B cell (primary cell): Measurements from ENCODE around the gene C5orf15. TPM values are rescaled to one million over a fixed set of nuclear protein-coding genes. Genes with fewer than 3 reads are reported as not detected.
A peak's percentile ranks its signal among the peaks of the same experiment; 100 is the strongest.

Experiments used
- ATAC-seq: fragments of 200-7000 bp; cut with Tn5 transposase; one replicate; pipeline ENCODE4 v1.10.0; 2021; ENCODE audit warnings: low read depth, mild to moderate bottlenecking, moderate number of reproducible peaks, moderate library complexity
- CTCF ChIA-PET: fragments of 350-600 bp; sonication (Branson Sonifier 250); formaldehyde crosslinking; loops from one replicate; lab custom pipeline; 2021; ENCODE audit warnings: antibody characterized with exemption, inconsistent platforms; lab: Charles Lee
- POLR2A ChIA-PET: fragments of 350-600 bp; sonication (Branson Sonifier 250); formaldehyde crosslinking; loops from one replicate; lab custom pipeline; 2021; ENCODE audit warnings: antibody characterized with exemption; lab: Charles Lee
- DNase-seq: peaks from one replicate; pipeline ENCODE4 v3.0.0; 2013
- H2AFZ ChIP-seq: 2 replicates; pipeline ENCODE4 v1.6.1; 2012; ENCODE audit warnings: mild to moderate bottlenecking, low read depth, low read length; ENCODE audit not compliant: insufficient read depth, poor library complexity, severe bottlenecking
- H3K27ac ChIP-seq, 2 donors: 1 replicate in 1 of 2; 2 replicates in 1 of 2; pipeline ENCODE4 v1.5.1; 2012 to 2013; ENCODE audit warnings: low read length in 2 of 2, mild to moderate bottlenecking in 2 of 2, moderate library complexity in 1 of 2
- H3K27me3 ChIP-seq, 4 experiments: fragments of 200-600 bp in 1 of 4; sonication (generic) in 1 of 4; replicated peaks in 1 of 4; 1 replicate in 2 of 4; 2 replicates in 2 of 4; pipeline versions ENCODE4 v1.6.1 to v1.7.0; 2013 to 2016; ENCODE audit warnings: low read length in 3 of 4, mild to moderate bottlenecking in 2 of 4, mixed read lengths in 1 of 4, moderate library complexity in 1 of 4; ENCODE audit not compliant: insufficient read depth in 4 of 4, control insufficient read depth in 3 of 4; ENCODE audit errors: control extremely low read depth in 1 of 4
- H3K36me3 ChIP-seq, 2 experiments: replicated peaks in 1 of 2; 1 replicate in 1 of 2; 2 replicates in 1 of 2; pipeline versions ENCODE4 v1.6.1 to v1.7.1; 2013; ENCODE audit warnings: low read length in 1 of 2; ENCODE audit not compliant: insufficient read depth in 2 of 2, control insufficient read depth in 1 of 2; ENCODE audit errors: control extremely low read depth in 1 of 2, extremely low read depth in 1 of 2
- H3K4me1 ChIP-seq, 2 donors: fragments of 200-600 bp in 1 of 2; sonication (generic) in 1 of 2; 1 replicate in 1 of 2; 2 replicates in 1 of 2; pipeline versions ENCODE4 v1.5.1 to v1.6.1; 2013 to 2017; ENCODE audit warnings: low read length in 2 of 2; ENCODE audit not compliant: control insufficient read depth in 2 of 2, insufficient read depth in 2 of 2
- H3K4me2 ChIP-seq: replicated peaks from 2 replicates; pipeline ENCODE3; 2012; ENCODE audit warnings: mild to moderate bottlenecking, low read depth, low read length; ENCODE audit not compliant: poor library complexity, severe bottlenecking
- H3K4me3 ChIP-seq, 5 experiments: fragments of 200-600 bp in 1 of 5; sonication (generic) in 1 of 5; 1 replicate in 3 of 5; 2 replicates in 2 of 5; pipeline versions ENCODE4 v1.5.1 to v1.7.0; 2011 to 2016; ENCODE audit warnings: low read length in 4 of 5, mild to moderate bottlenecking in 4 of 5, low read depth in 2 of 5, control low read depth in 1 of 5, moderate library complexity in 1 of 5; ENCODE audit not compliant: insufficient read depth in 1 of 5; ENCODE audit errors: control extremely low read depth in 1 of 5, extremely low read depth in 1 of 5
- H3K79me2 ChIP-seq: fragments of 200-600 bp; sonication (generic); one replicate; pipeline ENCODE4 v1.6.0; 2016; ENCODE audit warnings: low read length; ENCODE audit not compliant: control insufficient read depth, insufficient read depth
- H3K9ac ChIP-seq: fragments of 200-600 bp; sonication (generic); 2 replicates; pipeline ENCODE4 v1.6.1; 2017; ENCODE audit warnings: mild to moderate bottlenecking, low read length, moderate library complexity
- H3K9me3 ChIP-seq, 3 donors: one replicate each; pipeline versions ENCODE4 v1.6.1 to v1.7.1; 2013; ENCODE audit warnings: low read length in 2 of 3; ENCODE audit not compliant: control insufficient read depth in 2 of 3, insufficient read depth in 1 of 3; ENCODE audit errors: control extremely low read depth in 1 of 3
- H4K20me1 ChIP-seq: 2 replicates; pipeline ENCODE4 v1.6.0; 2012; ENCODE audit warnings: mild to moderate bottlenecking, low read length; ENCODE audit not compliant: insufficient read depth, control insufficient read depth, poor library complexity, severe bottlenecking
- H3K27ac Mint-ChIP-seq: one replicate; pipeline ENCODE4 v1.8.0; 2021; ENCODE audit warnings: mixed read lengths
- H3K27me3 Mint-ChIP-seq: one replicate; pipeline ENCODE4 v1.8.0; 2021; ENCODE audit warnings: mixed read lengths
- H3K4me1 Mint-ChIP-seq: one replicate; pipeline ENCODE4 v1.8.0; 2021; ENCODE audit warnings: mixed read lengths
- H3K4me3 Mint-ChIP-seq: one replicate; pipeline ENCODE4 v1.8.0; 2021; ENCODE audit warnings: mixed read lengths
- H3K9me3 Mint-ChIP-seq: one replicate; pipeline ENCODE4 v1.8.0; 2022; ENCODE audit warnings: mixed read lengths; ENCODE audit not compliant: insufficient read depth
- EZH2 ChIP-seq: IDR thresholded peaks from 2 replicates; pipeline ENCODE4 v1.6.1; 2012; ENCODE audit warnings: borderline replicate concordance, low read depth, mild to moderate bottlenecking, moderate library complexity, low read length; ENCODE audit not compliant: insufficient read depth, poor library complexity, severe bottlenecking
- WGBS: methylation state at CpG from one replicate; pipeline ENCODE4 v1.1.5; 2013; ENCODE audit warnings: missing lambda C conversion rate; ENCODE audit not compliant: insufficient coverage; 5-methylcytosine and 5-hydroxymethylcytosine counted together
- intact Hi-C: fragments of 100-400 bp; cut with micrococcal nuclease; formaldehyde crosslinking; loops from one replicate; pipeline ENCODE4 v1.10.0; 2022
- polyA plus RNA-seq: library from polyadenylated mRNA; depleted of rRNA; stranded (reverse); fragments of >200 nt; gene quantifications from 2 replicates; pipeline ENCODE4 v1.2.3, GENCODE V29; 2012
- total RNA-seq, 2 donors: library from RNA; stranded (reverse); fragments of 120-200 nt in 1 of 2; gene quantifications; 1 replicate in 1 of 2; 2 replicates in 1 of 2; pipeline versions ENCODE4 v1.2.3 to v1.2.4, GENCODE V29; 2013 to 2022
- TF ChIP-seq, protein P1 (sequence below): fragments of 200-600 bp; IDR thresholded peaks from one replicate; pipeline ENCODE4 v1.8.0; 2022; ENCODE audit warnings: antibody characterized with exemption, mild to moderate bottlenecking

C5orf15 gene
- total and polyA plus RNA-seq, 2 donors (not counting 1 experiment from before 2014, with no cell fraction given) = 22.7 to 28.2 TPM

DNA sequence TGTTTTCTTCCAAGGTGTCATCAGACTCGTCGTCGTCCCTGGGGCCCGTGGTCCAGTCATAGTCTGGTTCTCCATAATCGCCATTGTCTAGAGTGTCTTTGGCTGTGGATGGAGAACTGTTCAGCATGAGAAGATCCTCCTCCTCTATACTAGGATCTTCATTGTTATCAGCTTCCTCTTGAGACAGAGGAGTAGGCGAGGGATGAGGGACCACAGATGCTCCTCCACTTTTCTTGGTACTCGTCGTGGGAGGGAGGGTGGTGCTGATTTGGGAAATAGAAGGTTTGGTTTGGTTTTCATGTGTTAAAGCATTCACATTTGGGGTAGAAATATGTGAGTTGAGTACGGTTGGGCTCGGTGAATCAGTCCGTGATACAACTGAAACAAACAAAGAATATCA lies 8.8 kb downstream of the C5orf15 start:
- ChIA-PET POLR2A (no interaction called here), CTCF (no interaction called here)
- H3K9me3 ChIP-seq = peaks cover 0 to 9% (median 0%) of the 10 kb centered on the region in 3 donors
- peaks cover 19 to 28% of the 10 kb centered on the region in 2 donors for H3K4me1 ChIP-seq
- no peak overlapping the region for H3K4me2 ChIP-seq
- peak overlapping the region; percentile 77 for H3K27ac Mint-ChIP-seq
- peaks cover 53% of the 10 kb centered on the region for H3K4me1 Mint-ChIP-seq
- peaks cover 34% of the 10 kb centered on the region for H3K79me2 ChIP-seq
- no peak overlapping the region for H2AFZ ChIP-seq
- H3K9me3 Mint-ChIP-seq = no peaks in the 10 kb centered on the region
- TF ChIP-seq, protein P1, sequence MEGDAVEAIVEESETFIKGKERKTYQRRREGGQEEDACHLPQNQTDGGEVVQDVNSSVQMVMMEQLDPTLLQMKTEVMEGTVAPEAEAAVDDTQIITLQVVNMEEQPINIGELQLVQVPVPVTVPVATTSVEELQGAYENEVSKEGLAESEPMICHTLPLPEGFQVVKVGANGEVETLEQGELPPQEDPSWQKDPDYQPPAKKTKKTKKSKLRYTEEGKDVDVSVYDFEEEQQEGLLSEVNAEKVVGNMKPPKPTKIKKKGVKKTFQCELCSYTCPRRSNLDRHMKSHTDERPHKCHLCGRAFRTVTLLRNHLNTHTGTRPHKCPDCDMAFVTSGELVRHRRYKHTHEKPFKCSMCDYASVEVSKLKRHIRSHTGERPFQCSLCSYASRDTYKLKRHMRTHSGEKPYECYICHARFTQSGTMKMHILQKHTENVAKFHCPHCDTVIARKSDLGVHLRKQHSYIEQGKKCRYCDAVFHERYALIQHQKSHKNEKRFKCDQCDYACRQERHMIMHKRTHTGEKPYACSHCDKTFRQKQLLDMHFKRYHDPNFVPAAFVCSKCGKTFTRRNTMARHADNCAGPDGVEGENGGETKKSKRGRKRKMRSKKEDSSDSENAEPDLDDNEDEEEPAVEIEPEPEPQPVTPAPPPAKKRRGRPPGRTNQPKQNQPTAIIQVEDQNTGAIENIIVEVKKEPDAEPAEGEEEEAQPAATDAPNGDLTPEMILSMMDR = no peak
- no peak for TF ChIP-seq EZH2
- WGBS = 100% methylated on average over 2 of the region's 11 CpGs
- H3K4me3 Mint-ChIP-seq = peak overlapping the region; percentile 23
- no peak for DNase-seq
- no peaks in the 10 kb centered on the region for H4K20me1 ChIP-seq
- intact Hi-C loops = loop anchor here (10.0 kb wide), 1 partner anchor 935 kb away; the partner anchor contains the start of gene ZCCHC10
- peak overlapping the region; percentile 13 to 54 for H3K27ac ChIP-seq
- ATAC-seq = no peak
- H3K4me3 ChIP-seq = no peak overlapping the region
- H3K27me3 Mint-ChIP-seq = no peaks in the 10 kb centered on the region
- peaks cover 7 to 24% of the 10 kb centered on the region in 2 experiments for H3K36me3 ChIP-seq
- H3K27me3 ChIP-seq = no peaks in the 10 kb centered on the region
- H3K9ac ChIP-seq = no peak overlapping the region

DNA sequence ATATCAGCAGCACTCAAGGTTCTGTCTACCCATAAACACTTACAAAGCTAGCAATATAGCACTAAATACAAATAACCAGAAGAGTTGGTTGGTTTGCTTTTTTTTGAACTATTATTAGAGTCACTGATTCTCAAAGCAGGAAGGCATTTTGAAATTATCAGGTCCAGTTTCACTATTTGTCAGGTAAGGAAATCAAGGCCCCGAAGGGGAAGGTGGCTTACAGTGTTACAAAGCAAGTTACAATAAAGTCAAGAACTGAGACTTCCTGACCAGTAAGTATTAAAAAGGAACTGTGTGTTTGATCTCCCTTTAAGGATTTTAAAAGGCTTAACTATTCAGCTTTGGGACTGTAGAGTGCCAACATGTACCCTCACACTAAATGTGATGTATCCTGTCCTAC lies 10.8 kb downstream of the C5orf15 start:
- H3K4me3 ChIP-seq = peak overlapping the region in 1 of 5 experiments; percentile 38

More for the DNA sequence above, 10.8 kb downstream of the C5orf15 start:
- TF ChIP-seq EZH2 = no peak
- TF ChIP-seq, protein P1 = no peak
- intact Hi-C loops = no loop called here
- Mint-ChIP-seq H3K4me1 (peaks cover 37% of the 10 kb centered on the region), H3K9me3 (no peaks in the 10 kb centered on the region), H3K27ac (peak overlapping the region; percentile 84), H3K27me3 (no peaks in the 10 kb centered on the region), H3K4me3 (peak overlapping the region; percentile 74)
- Histone ChIP-seq H3K27me3 (no peaks in the 10 kb centered on the region), H3K4me1 (peaks cover 17 to 28% of the 10 kb centered on the region in 2 donors), H3K9me3 (peaks cover 0 to 5% (median 0%) of the 10 kb centered on the region in 3 donors), H4K20me1 (no peaks in the 10 kb centered on the region), H2AFZ (peak overlapping the region; percentile 65), H3K79me2 (peaks cover 14% of the 10 kb centered on the region), H3K27ac (peak overlapping the region; percentile 82), H3K36me3 (peaks cover 3 to 25% of the 10 kb centered on the region in 2 experiments), H3K4me2 (peak overlapping the region; percentile 47), H3K9ac (peak overlapping the region; percentile 21)
- peak; percentile 59 for ATAC-seq
- 20% methylated on average over 1 of the region's 1 CpG for WGBS
- ChIA-PET CTCF (interaction anchor here (0.6 to 1.3 kb wide), 2 partner anchors 88 to 893 kb away, joined by 3 to 4 read pairs; no protein-coding TSS in a partner anchor), POLR2A (interaction anchor here (1.5 kb wide), 1 partner anchor 23 kb away, joined by 6 read pairs; no protein-coding TSS in a partner anchor)
- peak; percentile 65 for DNase-seq
